SH-SY5Y (cell line): Measurements from ENCODE around the gene FEN1.

Experiments used
- GATA2 ChIP-seq: IDR thresholded peaks from 2 replicates; pipeline ENCODE4 v1.6.1; 2011; ENCODE audit warnings: mild to moderate bottlenecking, low read depth, low read length
- GATA3 ChIP-seq: IDR thresholded peaks from 2 replicates; pipeline ENCODE4 v1.6.1; 2011; ENCODE audit warnings: low read depth, mild to moderate bottlenecking, low read length, moderate library complexity

- TF ChIP-seq GATA2 (no peak), GATA3 (no peak)
Measured at GRCh38 chr11:61795459-61795858, 2.7 kb downstream of the FEN1 start.
